DMS53 treated with DMSO at 0.1 percent for 48 hours (cell line): Measurements from ENCODE around the gene ANKRD36C.
"Not testable (repeated sequence)": the region's sequence is repeated elsewhere in the genome, so short reads cannot be mapped to it uniquely, and the experiment has no call there.

Experiments
- DNase-seq: peaks from one replicate; lab custom pipeline; 2025; ENCODE audit not compliant: unreplicated experiment; lab: John Stamatoyannopoulos, UW

ANKRD36C gene

GRCh38 chr2:95991351-95992094 lies at the start of gene ANKRD36C:
Gene ANKRD36C (minus strand): TSS chr2:95991824. CDS start chr2:95991708, 116 bp downstream.
- DNase-seq, result not testable (repeated sequence)

GRCh38 chr2:96035554-96035953 lies 43.9 kb upstream of the ANKRD36C start:
- DNase-seq, result not testable (repeated sequence)

GRCh38 chr2:96034792-96035191 lies 43.2 kb upstream of the ANKRD36C start, which contains the start of gene GPAT2:
Gene GPAT2 (minus strand): TSS chr2:96034916. CDS start chr2:96032359, 2,557 bp downstream.
- not testable (repeated sequence) for DNase-seq

GRCh38 chr2:96033997-96034396 lies 42.4 kb upstream of the ANKRD36C start:
- not testable (repeated sequence) for DNase-seq

- DNase-seq, result not testable (repeated sequence)
These were observed 36.2 kb upstream of the ANKRD36C start for GRCh38 chr2:96027725-96028325.

- not testable (repeated sequence) for DNase-seq
These were observed 34.1 kb upstream of the ANKRD36C start for GRCh38 chr2:96025755-96026154.

- DNase-seq, result no peak
These were observed 33.5 kb upstream of the ANKRD36C start for GRCh38 chr2:96025194-96025492.

- DNase-seq, result no peak
These were observed 32.9 kb upstream of the ANKRD36C start for GRCh38 chr2:96024336-96025193.

GRCh38 chr2:96023701-96024100 lies 32.1 kb upstream of the ANKRD36C start:
- not testable (repeated sequence) for DNase-seq

GRCh38 chr2:96022701-96023447 lies 31.2 kb upstream of the ANKRD36C start:
- not testable (repeated sequence) for DNase-seq

- DNase-seq, result not testable (repeated sequence)
These were observed 30.5 kb upstream of the ANKRD36C start for GRCh38 chr2:96022126-96022525.

GRCh38 chr2:96021142-96021541 lies 29.5 kb upstream of the ANKRD36C start:
- not testable (repeated sequence) for DNase-seq

GRCh38 chr2:96019909-96020590 lies 28.4 kb upstream of the ANKRD36C start:
- DNase-seq, result not testable (repeated sequence)

- not testable (repeated sequence) for DNase-seq
These were observed 24.7 kb upstream of the ANKRD36C start for GRCh38 chr2:96016321-96016720.

- not testable (repeated sequence) for DNase-seq
These were observed 21.2 kb upstream of the ANKRD36C start for GRCh38 chr2:96012792-96013264.

GRCh38 chr2:96012086-96012791 lies 20.6 kb upstream of the ANKRD36C start:
- not testable (repeated sequence) for DNase-seq

GRCh38 chr2:96011129-96011455 lies 19.5 kb upstream of the ANKRD36C start:
- DNase-seq, result not testable (repeated sequence)

GRCh38 chr2:96010320-96011128 lies 18.9 kb upstream of the ANKRD36C start:
- not testable (repeated sequence) for DNase-seq

- not testable (repeated sequence) for DNase-seq
These were observed 18.2 kb upstream of the ANKRD36C start for GRCh38 chr2:96009833-96010232.
